Erythroblast (primary cell): Measurements from ENCODE around the gene EEF1G.

ENCODE experiments used
- GATA1 ChIP-seq: IDR thresholded peaks from 2 replicates; pipeline ENCODE4 v1.6.1; 2011; ENCODE audit warnings: low read depth, mild to moderate bottlenecking, control low read depth, low read length, moderate library complexity
- POLR2A ChIP-seq: IDR thresholded peaks from 2 replicates; pipeline ENCODE4 v1.6.1; 2011; ENCODE audit warnings: mild to moderate bottlenecking, low read length

DNA sequence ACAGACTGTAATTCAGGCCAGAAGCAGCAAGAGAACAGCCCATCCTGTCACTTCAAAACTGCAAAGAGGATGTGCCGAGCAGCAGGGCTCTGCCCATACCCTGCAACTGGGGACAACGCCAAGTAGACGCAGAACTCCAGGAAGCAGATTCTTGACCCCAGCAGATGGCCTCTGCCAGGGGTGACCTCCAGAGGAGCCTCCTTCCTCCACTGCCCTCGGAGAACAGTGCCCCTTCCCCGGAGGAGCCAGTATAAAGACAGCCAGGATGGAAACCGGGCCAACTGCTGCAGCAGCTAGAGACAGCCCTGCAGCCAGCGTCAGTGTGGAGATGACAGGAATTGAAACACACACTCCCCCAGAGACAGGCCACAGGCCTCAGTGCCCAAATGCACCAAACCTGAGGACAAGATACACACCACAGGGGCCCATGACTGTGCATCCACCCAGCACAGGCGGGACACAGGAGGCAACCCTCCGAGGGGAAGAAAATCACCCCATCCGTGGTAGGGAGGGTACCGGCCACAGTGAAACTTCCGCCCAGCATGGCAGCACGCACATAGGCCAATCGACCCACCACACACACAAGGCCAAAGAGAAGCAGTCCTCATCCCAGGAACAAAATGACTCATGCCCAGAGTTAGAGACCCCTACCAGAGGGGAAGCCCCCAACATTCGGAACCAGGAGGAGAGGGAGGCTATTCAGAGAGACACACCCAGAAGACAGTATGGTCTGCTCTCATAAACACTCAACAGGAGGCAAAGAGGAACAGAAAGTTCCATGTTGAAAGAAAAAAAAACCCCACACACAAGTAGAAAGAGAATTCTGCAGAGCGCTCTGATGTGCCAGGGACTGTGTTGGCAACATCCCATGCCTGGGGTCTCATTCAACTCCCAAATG lies 32.6 kb downstream of the EEF1G start:
- no peak for TF ChIP-seq POLR2A
- no peak for TF ChIP-seq GATA1
